B cell (primary cell): Measurements from ENCODE around the gene GNGT1. TPM values are rescaled to one million over a fixed set of nuclear protein-coding genes. Genes with fewer than 3 reads are reported as not detected.

Source experiments
- ATAC-seq: fragments of 200-7000 bp; cut with Tn5 transposase; one replicate; pipeline ENCODE4 v1.10.0; 2021; ENCODE audit warnings: low read depth, mild to moderate bottlenecking, moderate number of reproducible peaks, moderate library complexity
- CTCF ChIA-PET: fragments of 350-600 bp; sonication (Branson Sonifier 250); formaldehyde crosslinking; loops from one replicate; lab custom pipeline; 2021; ENCODE audit warnings: antibody characterized with exemption, inconsistent platforms; lab: Charles Lee
- POLR2A ChIA-PET: fragments of 350-600 bp; sonication (Branson Sonifier 250); formaldehyde crosslinking; loops from one replicate; lab custom pipeline; 2021; ENCODE audit warnings: antibody characterized with exemption; lab: Charles Lee
- DNase-seq: peaks from one replicate; pipeline ENCODE4 v3.0.0; 2013
- H2AFZ ChIP-seq: 2 replicates; pipeline ENCODE4 v1.6.1; 2012; ENCODE audit warnings: mild to moderate bottlenecking, low read depth, low read length; ENCODE audit not compliant: insufficient read depth, poor library complexity, severe bottlenecking
- H3K27ac ChIP-seq, 2 donors: 1 replicate in 1 of 2; 2 replicates in 1 of 2; pipeline ENCODE4 v1.5.1; 2012 to 2013; ENCODE audit warnings: low read length in 2 of 2, mild to moderate bottlenecking in 2 of 2, moderate library complexity in 1 of 2
- H3K27me3 ChIP-seq, 4 experiments: fragments of 200-600 bp in 1 of 4; sonication (generic) in 1 of 4; replicated peaks in 1 of 4; 1 replicate in 2 of 4; 2 replicates in 2 of 4; pipeline versions ENCODE4 v1.6.1 to v1.7.0; 2013 to 2016; ENCODE audit warnings: low read length in 3 of 4, mild to moderate bottlenecking in 2 of 4, mixed read lengths in 1 of 4, moderate library complexity in 1 of 4; ENCODE audit not compliant: insufficient read depth in 4 of 4, control insufficient read depth in 3 of 4; ENCODE audit errors: control extremely low read depth in 1 of 4
- H3K36me3 ChIP-seq, 2 experiments: replicated peaks in 1 of 2; 1 replicate in 1 of 2; 2 replicates in 1 of 2; pipeline versions ENCODE4 v1.6.1 to v1.7.1; 2013; ENCODE audit warnings: low read length in 1 of 2; ENCODE audit not compliant: insufficient read depth in 2 of 2, control insufficient read depth in 1 of 2; ENCODE audit errors: control extremely low read depth in 1 of 2, extremely low read depth in 1 of 2
- H3K4me1 ChIP-seq, 2 donors: fragments of 200-600 bp in 1 of 2; sonication (generic) in 1 of 2; 1 replicate in 1 of 2; 2 replicates in 1 of 2; pipeline versions ENCODE4 v1.5.1 to v1.6.1; 2013 to 2017; ENCODE audit warnings: low read length in 2 of 2; ENCODE audit not compliant: control insufficient read depth in 2 of 2, insufficient read depth in 2 of 2
- H3K4me2 ChIP-seq: replicated peaks from 2 replicates; pipeline ENCODE3; 2012; ENCODE audit warnings: mild to moderate bottlenecking, low read depth, low read length; ENCODE audit not compliant: poor library complexity, severe bottlenecking
- H3K4me3 ChIP-seq, 5 experiments: fragments of 200-600 bp in 1 of 5; sonication (generic) in 1 of 5; 1 replicate in 3 of 5; 2 replicates in 2 of 5; pipeline versions ENCODE4 v1.5.1 to v1.7.0; 2011 to 2016; ENCODE audit warnings: low read length in 4 of 5, mild to moderate bottlenecking in 4 of 5, low read depth in 2 of 5, control low read depth in 1 of 5, moderate library complexity in 1 of 5; ENCODE audit not compliant: insufficient read depth in 1 of 5; ENCODE audit errors: control extremely low read depth in 1 of 5, extremely low read depth in 1 of 5
- H3K79me2 ChIP-seq: fragments of 200-600 bp; sonication (generic); one replicate; pipeline ENCODE4 v1.6.0; 2016; ENCODE audit warnings: low read length; ENCODE audit not compliant: control insufficient read depth, insufficient read depth
- H3K9ac ChIP-seq: fragments of 200-600 bp; sonication (generic); 2 replicates; pipeline ENCODE4 v1.6.1; 2017; ENCODE audit warnings: mild to moderate bottlenecking, low read length, moderate library complexity
- H3K9me3 ChIP-seq, 3 donors: one replicate each; pipeline versions ENCODE4 v1.6.1 to v1.7.1; 2013; ENCODE audit warnings: low read length in 2 of 3; ENCODE audit not compliant: control insufficient read depth in 2 of 3, insufficient read depth in 1 of 3; ENCODE audit errors: control extremely low read depth in 1 of 3
- H4K20me1 ChIP-seq: 2 replicates; pipeline ENCODE4 v1.6.0; 2012; ENCODE audit warnings: mild to moderate bottlenecking, low read length; ENCODE audit not compliant: insufficient read depth, control insufficient read depth, poor library complexity, severe bottlenecking
- H3K27ac Mint-ChIP-seq: one replicate; pipeline ENCODE4 v1.8.0; 2021; ENCODE audit warnings: mixed read lengths
- H3K27me3 Mint-ChIP-seq: one replicate; pipeline ENCODE4 v1.8.0; 2021; ENCODE audit warnings: mixed read lengths
- H3K4me1 Mint-ChIP-seq: one replicate; pipeline ENCODE4 v1.8.0; 2021; ENCODE audit warnings: mixed read lengths
- H3K4me3 Mint-ChIP-seq: one replicate; pipeline ENCODE4 v1.8.0; 2021; ENCODE audit warnings: mixed read lengths
- H3K9me3 Mint-ChIP-seq: one replicate; pipeline ENCODE4 v1.8.0; 2022; ENCODE audit warnings: mixed read lengths; ENCODE audit not compliant: insufficient read depth
- EZH2 ChIP-seq: IDR thresholded peaks from 2 replicates; pipeline ENCODE4 v1.6.1; 2012; ENCODE audit warnings: borderline replicate concordance, low read depth, mild to moderate bottlenecking, moderate library complexity, low read length; ENCODE audit not compliant: insufficient read depth, poor library complexity, severe bottlenecking
- WGBS: methylation state at CpG from one replicate; pipeline ENCODE4 v1.1.5; 2013; ENCODE audit warnings: missing lambda C conversion rate; ENCODE audit not compliant: insufficient coverage; 5-methylcytosine and 5-hydroxymethylcytosine counted together
- intact Hi-C: fragments of 100-400 bp; cut with micrococcal nuclease; formaldehyde crosslinking; loops from one replicate; pipeline ENCODE4 v1.10.0; 2022
- polyA plus RNA-seq: library from polyadenylated mRNA; depleted of rRNA; stranded (reverse); fragments of >200 nt; gene quantifications from 2 replicates; pipeline ENCODE4 v1.2.3, GENCODE V29; 2012
- total RNA-seq, 2 donors: library from RNA; stranded (reverse); fragments of 120-200 nt in 1 of 2; gene quantifications; 1 replicate in 1 of 2; 2 replicates in 1 of 2; pipeline versions ENCODE4 v1.2.3 to v1.2.4, GENCODE V29; 2013 to 2022
- TF ChIP-seq, protein P1 (sequence below): fragments of 200-600 bp; IDR thresholded peaks from one replicate; pipeline ENCODE4 v1.8.0; 2022; ENCODE audit warnings: antibody characterized with exemption, mild to moderate bottlenecking

Gene GNGT1
- total and polyA plus RNA-seq, 2 donors (not counting 1 experiment from before 2014, with no cell fraction given) = not detected

DNA sequence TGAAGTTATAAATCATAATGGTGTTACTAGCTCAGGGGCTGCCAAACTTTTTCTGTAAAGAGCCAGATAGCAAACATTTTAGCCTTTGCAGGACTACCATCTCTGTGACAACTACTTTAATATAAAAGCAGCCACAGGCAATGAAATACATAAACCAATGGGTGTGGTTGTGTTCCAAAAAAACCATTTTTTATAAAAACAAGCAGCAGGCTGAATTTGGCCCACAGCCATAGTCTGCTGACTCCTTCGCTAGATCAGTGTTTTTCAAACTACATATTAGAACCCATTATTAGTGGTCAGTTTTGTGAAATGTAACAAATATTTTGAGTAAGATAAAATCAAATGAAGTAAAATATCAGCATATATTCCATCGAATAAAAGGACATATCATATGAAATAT, 28.7 kb downstream of the GNGT1 start:
- Mint-ChIP-seq H3K27ac (no peak overlapping the region), H3K4me3 (no peak overlapping the region), H3K27me3 (peaks cover 11% of the 10 kb centered on the region), H3K9me3 (peaks cover 3% of the 10 kb centered on the region), H3K4me1 (no peaks in the 10 kb centered on the region)
- ATAC-seq (no peak), DNase-seq (no peak)
- intact Hi-C loops = no loop called here
- Histone ChIP-seq H3K36me3 (no peaks in the 10 kb centered on the region), H3K9ac (no peak overlapping the region), H3K4me2 (no peak overlapping the region), H3K27me3 (no peaks in the 10 kb centered on the region), H4K20me1 (no peaks in the 10 kb centered on the region), H3K4me1 (no peaks in the 10 kb centered on the region), H3K9me3 (no peaks in the 10 kb centered on the region), H3K79me2 (no peaks in the 10 kb centered on the region), H3K4me3 (no peak overlapping the region), H2AFZ (no peak overlapping the region), H3K27ac (no peak overlapping the region)
- ChIA-PET POLR2A (no interaction called here), CTCF (no interaction called here)
- no CpG with 5 or more reads among the region's 2 CpGs for WGBS
- TF ChIP-seq EZH2 = no peak
- TF ChIP-seq, protein P1, sequence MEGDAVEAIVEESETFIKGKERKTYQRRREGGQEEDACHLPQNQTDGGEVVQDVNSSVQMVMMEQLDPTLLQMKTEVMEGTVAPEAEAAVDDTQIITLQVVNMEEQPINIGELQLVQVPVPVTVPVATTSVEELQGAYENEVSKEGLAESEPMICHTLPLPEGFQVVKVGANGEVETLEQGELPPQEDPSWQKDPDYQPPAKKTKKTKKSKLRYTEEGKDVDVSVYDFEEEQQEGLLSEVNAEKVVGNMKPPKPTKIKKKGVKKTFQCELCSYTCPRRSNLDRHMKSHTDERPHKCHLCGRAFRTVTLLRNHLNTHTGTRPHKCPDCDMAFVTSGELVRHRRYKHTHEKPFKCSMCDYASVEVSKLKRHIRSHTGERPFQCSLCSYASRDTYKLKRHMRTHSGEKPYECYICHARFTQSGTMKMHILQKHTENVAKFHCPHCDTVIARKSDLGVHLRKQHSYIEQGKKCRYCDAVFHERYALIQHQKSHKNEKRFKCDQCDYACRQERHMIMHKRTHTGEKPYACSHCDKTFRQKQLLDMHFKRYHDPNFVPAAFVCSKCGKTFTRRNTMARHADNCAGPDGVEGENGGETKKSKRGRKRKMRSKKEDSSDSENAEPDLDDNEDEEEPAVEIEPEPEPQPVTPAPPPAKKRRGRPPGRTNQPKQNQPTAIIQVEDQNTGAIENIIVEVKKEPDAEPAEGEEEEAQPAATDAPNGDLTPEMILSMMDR = no peak

DNA sequence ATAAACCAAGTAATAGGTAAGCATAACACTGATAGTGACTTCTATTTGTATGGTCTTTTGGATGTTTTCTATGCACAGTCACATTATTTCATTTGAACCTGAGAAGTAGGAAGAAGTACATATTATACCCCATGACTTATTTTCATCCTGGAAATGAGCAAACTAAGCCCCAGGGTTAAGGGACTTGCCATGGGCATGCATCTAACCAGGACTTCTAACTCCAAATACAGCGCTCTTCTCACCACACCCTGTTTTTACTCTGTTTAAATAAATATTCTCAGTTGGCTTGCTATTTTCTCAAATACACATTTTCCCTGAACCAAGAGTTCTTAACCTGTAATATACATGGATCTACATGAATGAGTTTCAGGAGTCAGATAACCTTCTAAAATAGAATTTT, 31.5 kb downstream of the GNGT1 start:
- ChIA-PET CTCF (interaction anchor here (1.0 kb wide), 1 partner anchor 16 kb away, joined by 3 read pairs; the partner anchor contains the start of gene GNG11), POLR2A (no interaction called here)
- Mint-ChIP-seq H3K4me1 (no peaks in the 10 kb centered on the region), H3K27ac (no peak overlapping the region), H3K9me3 (peaks cover 3% of the 10 kb centered on the region), H3K4me3 (no peak overlapping the region), H3K27me3 (peaks cover 13% of the 10 kb centered on the region)
- no peak for ATAC-seq
- Histone ChIP-seq H2AFZ (no peak overlapping the region), H4K20me1 (no peaks in the 10 kb centered on the region), H3K27me3 (no peaks in the 10 kb centered on the region), H3K4me1 (no peaks in the 10 kb centered on the region), H3K36me3 (no peaks in the 10 kb centered on the region), H3K4me2 (no peak overlapping the region), H3K4me3 (no peak overlapping the region), H3K9me3 (no peaks in the 10 kb centered on the region), H3K79me2 (no peaks in the 10 kb centered on the region), H3K9ac (no peak overlapping the region), H3K27ac (no peak overlapping the region)
- WGBS = no CpG with 5 or more reads among the region's 1 CpG
- TF ChIP-seq EZH2 = no peak
- TF ChIP-seq, protein P1 = no peak
- no peak for DNase-seq
- intact Hi-C loops = no loop called here
